IMR-90 (cell line): Measurements from ENCODE around the gene NT5DC3. TPM values are rescaled to one million over a fixed set of nuclear protein-coding genes. Genes with fewer than 3 reads are reported as not detected.

Source experiments
- ATAC-seq: fragments of 200-7000 bp; cut with Tn5 transposase; 2 replicates; pipeline ENCODE4 v1.9.1; 2020; ENCODE audit warnings: low read depth, mild to moderate bottlenecking, moderate library complexity
- BruUV-seq: library from RNA; stranded (reverse); fragments of 400-500 nt; replicated peaks from 2 replicates; lab custom pipeline; 2021; lab: Mats Ljungman, UMichigan
- CTCF ChIA-PET: fragments of 300-600 bp; formaldehyde crosslinking; extraction: SDS; loops from one replicate; lab custom pipeline; 2021; ENCODE audit warnings: antibody characterized with exemption; lab: Yijun Ruan, JAX
- POLR2A ChIA-PET: fragments of 300-600 bp; sonication (Branson Sonifier 250); formaldehyde crosslinking; loops from one replicate; lab custom pipeline; 2022; ENCODE audit warnings: antibody characterized with exemption; ENCODE audit not compliant: unreplicated experiment; lab: Charles Lee
- DNase-seq: peaks from one replicate; pipeline ENCODE4 v3.0.0; 2013
- H2AFZ ChIP-seq: replicated peaks from 2 replicates; pipeline ENCODE3; 2013; ENCODE audit warnings: low read length, mild to moderate bottlenecking; ENCODE audit not compliant: poor library complexity
- H2AK5ac ChIP-seq: 2 replicates; pipeline ENCODE4 v1.6.1; 2013; ENCODE audit warnings: low read depth, low read length, inconsistent platforms
- H2AK9ac ChIP-seq: replicated peaks from 2 replicates; pipeline ENCODE3; 2013; ENCODE audit warnings: mild to moderate bottlenecking, low read depth, low read length, moderate library complexity; ENCODE audit not compliant: poor library complexity
- H2BK120ac ChIP-seq: 2 replicates; pipeline ENCODE4 v1.6.1; 2013; ENCODE audit warnings: low read depth, low read length, inconsistent platforms
- H2BK15ac ChIP-seq: 3 replicates; pipeline ENCODE4 v1.6.1; 2013; ENCODE audit warnings: low read depth, low read length, inconsistent platforms
- H2BK20ac ChIP-seq: 2 replicates; pipeline ENCODE4 v1.6.1; 2013; ENCODE audit warnings: low read depth, mild to moderate bottlenecking, inconsistent platforms, low read length, moderate library complexity
- H2BK5ac ChIP-seq: 2 replicates; pipeline ENCODE4 v1.6.1; 2013; ENCODE audit warnings: mild to moderate bottlenecking, low read depth, low read length, inconsistent platforms; ENCODE audit not compliant: poor library complexity, severe bottlenecking
- H3K14ac ChIP-seq: replicated peaks from 2 replicates; pipeline ENCODE4 v1.6.1; 2013; ENCODE audit warnings: low read depth, low read length, inconsistent platforms
- H3K18ac ChIP-seq: 2 replicates; pipeline ENCODE4 v1.6.1; 2013; ENCODE audit warnings: low read depth, low read length, control low read depth
- H3K23ac ChIP-seq: 2 replicates; pipeline ENCODE4 v1.6.1; 2013; ENCODE audit warnings: low read depth, low read length, inconsistent platforms
- H3K27ac ChIP-seq: 2 replicates; pipeline ENCODE4 v1.5.1; 2013; ENCODE audit warnings: mild to moderate bottlenecking, control low read depth, low read length; ENCODE audit not compliant: insufficient read depth
- H3K27me3 ChIP-seq: 2 replicates; pipeline ENCODE4 v1.6.1; 2013; ENCODE audit warnings: low read length; ENCODE audit not compliant: control insufficient read depth, insufficient read depth
- H3K36me3 ChIP-seq: 2 replicates; pipeline ENCODE4 v1.6.1; 2013; ENCODE audit warnings: low read length, mixed read lengths; ENCODE audit not compliant: control insufficient read depth, insufficient read depth
- H3K4ac ChIP-seq: 2 replicates; pipeline ENCODE4 v1.6.1; 2013; ENCODE audit warnings: low read depth, low read length, inconsistent platforms
- H3K4me1 ChIP-seq: 2 replicates; pipeline ENCODE4 v1.6.1; 2013; ENCODE audit warnings: low read length, mixed read lengths; ENCODE audit not compliant: control insufficient read depth, insufficient read depth
- H3K4me2 ChIP-seq: 2 replicates; pipeline ENCODE4 v1.6.1; 2013; ENCODE audit warnings: low read depth, mild to moderate bottlenecking, control low read depth, low read length, moderate library complexity
- H3K4me3 ChIP-seq: 2 replicates; pipeline ENCODE4 v1.5.1; 2013; ENCODE audit warnings: low read depth, mild to moderate bottlenecking, control low read depth, low read length, moderate library complexity; ENCODE audit not compliant: insufficient read depth
- H3K56ac ChIP-seq: 2 replicates; pipeline ENCODE4 v1.6.1; 2013; ENCODE audit warnings: low read length, inconsistent platforms; ENCODE audit not compliant: insufficient read depth; ENCODE audit errors: extremely low read depth
- H3K79me1 ChIP-seq, 2 experiments: 2 replicates each; pipeline ENCODE4 v1.6.1; 2013; ENCODE audit warnings: low read length in 2 of 2, inconsistent platforms in 1 of 2, low read depth in 1 of 2
- H3K9ac ChIP-seq: 2 replicates; pipeline ENCODE4 v1.6.1; 2013; ENCODE audit warnings: low read depth, low read length, control low read depth
- H3K9me1 ChIP-seq: 2 replicates; pipeline ENCODE4 v1.6.1; 2013; ENCODE audit warnings: low read length, inconsistent platforms; ENCODE audit not compliant: insufficient read depth
- H3K9me3 ChIP-seq: 2 replicates; pipeline ENCODE4 v1.6.1; 2013; ENCODE audit warnings: low read length; ENCODE audit not compliant: control insufficient read depth, insufficient read depth
- H4K20me1 ChIP-seq: 2 replicates; pipeline ENCODE4 v1.6.1; 2013; ENCODE audit warnings: low read length, inconsistent platforms; ENCODE audit not compliant: insufficient read depth
- H4K5ac ChIP-seq: 2 replicates; pipeline ENCODE4 v1.6.1; 2013; ENCODE audit warnings: mild to moderate bottlenecking, low read depth, low read length, control low read depth
- H4K8ac ChIP-seq, 2 experiments: 2 replicates each; pipeline ENCODE4 v1.6.1; 2013; ENCODE audit warnings: low read depth in 2 of 2, low read length in 2 of 2, control low read depth in 1 of 2, inconsistent platforms in 1 of 2
- H4K91ac ChIP-seq: 2 replicates; pipeline ENCODE4 v1.6.1; 2013; ENCODE audit warnings: low read depth, low read length, inconsistent platforms; ENCODE audit not compliant: insufficient read depth
- CEBPB ChIP-seq: IDR thresholded peaks from 2 replicates; pipeline ENCODE4 v1.6.1; 2012; ENCODE audit warnings: low read depth, low read length, improper control_type of control experiment
- CHD1 ChIP-seq: IDR thresholded peaks from 2 replicates; pipeline ENCODE4 v1.6.1; 2012; ENCODE audit warnings: low read depth, low read length, improper control_type of control experiment
- MAFK ChIP-seq: IDR thresholded peaks from 2 replicates; pipeline ENCODE4 v1.6.1; 2012; ENCODE audit warnings: low read depth, low read length, improper control_type of control experiment
- SMC3 ChIP-seq: fragments of 150-350 bp; IDR thresholded peaks from 2 replicates; pipeline ENCODE4 v1.6.1; 2016; ENCODE audit warnings: low read depth, mild to moderate bottlenecking, antibody characterized with exemption, low read length, moderate library complexity
- whole genome bisulfite sequencing, 2 experiments: methylation state at CpG; one replicate each; pipeline versions ENCODE4 v1.1.5 to v1.1.7; 2013; ENCODE audit warnings: missing lambda C conversion rate in 2 of 2; ENCODE audit not compliant: insufficient read length in 1 of 2; ENCODE audit errors: extremely low coverage in 2 of 2; 5-methylcytosine and 5-hydroxymethylcytosine counted together
- dilution Hi-C: fragments of 300-500 bp; cut with HindIII; formaldehyde crosslinking; loops from one replicate; pipeline ENCODE4 v1.14.3; 2018; ENCODE audit warnings: low sequenced_read_pairs; ENCODE audit not compliant: unreplicated experiment
- in situ Hi-C: fragments of 300-500 bp; cut with MboI; formaldehyde crosslinking; loops from 3 replicates; pipeline ENCODE4 v1.14.3; 2019; ENCODE audit warnings: low sequenced_read_pairs, inconsistent platforms, mixed read lengths
- intact Hi-C: fragments of 100-400 bp; cut with micrococcal nuclease; formaldehyde crosslinking; loops from 2 replicates; pipeline ENCODE4 v1.10.0; 2022
- polyA plus RNA-seq, 3 experiments: library from polyadenylated mRNA; depleted of rRNA; stranded (reverse); fragments of >200 nt; gene quantifications; 2 replicates each; pipeline ENCODE4 v1.2.3, GENCODE V29; 2012; ENCODE audit warnings: low replicate concordance in 1 of 3
- total RNA-seq: library from RNA; depleted of rRNA; stranded (reverse); fragments of >200 nt; gene quantifications from 2 replicates; pipeline ENCODE4 v1.2.3, GENCODE V29; 2012
- TF ChIP-seq, protein P1 (sequence below): fragments of 150-350 bp; IDR thresholded peaks from 2 replicates; pipeline ENCODE4 v1.6.1; 2017; ENCODE audit warnings: mild to moderate bottlenecking, antibody characterized with exemption, low read length, low read depth
- TF ChIP-seq, protein P2 (sequence below): conservative IDR thresholded peaks from 2 replicates; pipeline ENCODE4 v1.5.1; 2012; ENCODE audit warnings: mild to moderate bottlenecking, low read depth, low read length, improper control_type of control experiment

Gene NT5DC3
- total and polyA plus RNA-seq, 2 of the 4 experiments (the other 2 are of a cell fraction): 7.3 to 17.6 TPM

DNA sequence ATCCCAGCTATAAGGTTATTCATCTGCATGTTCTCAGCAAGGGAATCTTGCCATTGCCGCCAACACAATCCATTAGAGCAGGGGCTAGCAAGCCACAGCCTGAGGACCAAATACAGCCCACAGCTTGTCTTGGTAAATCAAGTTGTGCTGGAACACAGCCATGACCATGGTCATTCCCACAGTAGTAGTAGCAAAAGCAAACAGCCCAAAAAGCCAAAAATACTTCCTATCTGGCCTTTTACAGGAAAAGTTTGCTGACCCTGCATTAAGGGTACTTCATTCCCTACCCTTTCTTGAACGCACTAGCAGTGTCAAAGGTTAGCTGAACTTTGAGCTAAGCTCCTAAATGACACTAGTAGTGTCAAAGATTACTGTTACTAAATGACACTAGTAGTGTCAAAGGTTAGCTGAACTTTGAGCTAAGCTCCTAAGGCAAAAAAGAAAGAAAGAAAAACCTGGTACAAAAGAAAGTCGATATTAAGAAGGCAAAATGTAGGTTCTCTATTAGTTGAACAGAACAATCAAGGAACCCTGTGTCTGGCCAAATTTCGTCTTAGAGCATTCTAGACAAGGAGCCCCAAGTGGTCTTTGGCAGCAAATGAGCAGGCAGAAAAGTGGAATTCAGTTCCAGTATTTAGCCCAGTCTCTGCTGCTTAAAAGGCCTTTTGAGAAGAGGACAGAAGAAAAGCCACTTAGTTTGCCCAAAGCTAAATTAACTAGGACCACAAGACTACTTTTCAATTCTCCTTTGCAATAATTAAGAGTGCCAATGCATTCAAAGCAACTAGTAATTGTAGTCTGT, 67.7 kb downstream of the NT5DC3 start:
- Histone ChIP-seq H3K9ac (no peak overlapping the region), H3K18ac (no peak overlapping the region), H3K79me1 (peaks cover 0 to 5% of the 10 kb centered on the region in 2 experiments; a peak in 2 of 4 replicates), H4K8ac (no peak overlapping the region), H3K4ac (no peak overlapping the region), H2AK9ac (peak overlapping the region; percentile 35), H3K9me3 (no peaks in the 10 kb centered on the region), H2BK15ac (no peak overlapping the region), H3K9me1 (peaks cover 8% of the 10 kb centered on the region; the same call in 1 of the 2 replicates), H3K36me3 (peaks cover 10% of the 10 kb centered on the region), H3K14ac (no peak overlapping the region), H2AK5ac (no peak overlapping the region), H2AFZ (no peak overlapping the region), H3K27me3 (no peaks in the 10 kb centered on the region), H3K23ac (no peak overlapping the region), H4K5ac (no peak overlapping the region), H4K20me1 (no peaks in the 10 kb centered on the region), H2BK20ac (no peak overlapping the region), H3K4me2 (no peak overlapping the region), H3K4me1 (no peaks in the 10 kb centered on the region; the same call in 1 of the 2 replicates), H3K56ac (no peak overlapping the region), H3K27ac (no peak overlapping the region), H2BK5ac (no peak overlapping the region), H2BK120ac (no peak overlapping the region), H3K4me3 (no peak overlapping the region), H4K91ac (no peak overlapping the region)
- in situ Hi-C loops (loop anchor here (5.0 to 10.0 kb wide), 2 partner anchors 94 to 161 kb away; partner anchors contain the start of gene HSP90B1), dilution Hi-C loops (no loop called here), intact Hi-C loops (no loop called here)
- no TSS peak for BruUV-seq
- DNase-seq (peak; percentile 17), ATAC-seq (no peak)
- ChIA-PET POLR2A (no interaction called here), CTCF (interaction anchor here (1.0 to 1.2 kb wide), 2 partner anchors 19 to 97 kb away, joined by 3 read pairs; no protein-coding TSS in a partner anchor)
- WGBS, 2 experiments: 100% methylated on average over 2 of the region's 4 CpGs; no CpG with 5 or more reads in 1 of the 2 experiments
- TF ChIP-seq, protein P1, sequence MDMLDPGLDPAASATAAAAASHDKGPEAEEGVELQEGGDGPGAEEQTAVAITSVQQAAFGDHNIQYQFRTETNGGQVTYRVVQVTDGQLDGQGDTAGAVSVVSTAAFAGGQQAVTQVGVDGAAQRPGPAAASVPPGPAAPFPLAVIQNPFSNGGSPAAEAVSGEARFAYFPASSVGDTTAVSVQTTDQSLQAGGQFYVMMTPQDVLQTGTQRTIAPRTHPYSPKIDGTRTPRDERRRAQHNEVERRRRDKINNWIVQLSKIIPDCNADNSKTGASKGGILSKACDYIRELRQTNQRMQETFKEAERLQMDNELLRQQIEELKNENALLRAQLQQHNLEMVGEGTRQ: no peak
- TF ChIP-seq CEBPB (no peak), MAFK (peak; percentile 42), SMC3 (no peak), CHD1 (no peak)
- TF ChIP-seq, protein P2, sequence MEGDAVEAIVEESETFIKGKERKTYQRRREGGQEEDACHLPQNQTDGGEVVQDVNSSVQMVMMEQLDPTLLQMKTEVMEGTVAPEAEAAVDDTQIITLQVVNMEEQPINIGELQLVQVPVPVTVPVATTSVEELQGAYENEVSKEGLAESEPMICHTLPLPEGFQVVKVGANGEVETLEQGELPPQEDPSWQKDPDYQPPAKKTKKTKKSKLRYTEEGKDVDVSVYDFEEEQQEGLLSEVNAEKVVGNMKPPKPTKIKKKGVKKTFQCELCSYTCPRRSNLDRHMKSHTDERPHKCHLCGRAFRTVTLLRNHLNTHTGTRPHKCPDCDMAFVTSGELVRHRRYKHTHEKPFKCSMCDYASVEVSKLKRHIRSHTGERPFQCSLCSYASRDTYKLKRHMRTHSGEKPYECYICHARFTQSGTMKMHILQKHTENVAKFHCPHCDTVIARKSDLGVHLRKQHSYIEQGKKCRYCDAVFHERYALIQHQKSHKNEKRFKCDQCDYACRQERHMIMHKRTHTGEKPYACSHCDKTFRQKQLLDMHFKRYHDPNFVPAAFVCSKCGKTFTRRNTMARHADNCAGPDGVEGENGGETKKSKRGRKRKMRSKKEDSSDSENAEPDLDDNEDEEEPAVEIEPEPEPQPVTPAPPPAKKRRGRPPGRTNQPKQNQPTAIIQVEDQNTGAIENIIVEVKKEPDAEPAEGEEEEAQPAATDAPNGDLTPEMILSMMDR: no peak
